KOPT-K1 (cell line): ENCODE measurements around the gene DGAT2.

Source experiments
- H3K27ac ChIP-seq: fragments of 200-600 bp; sonication (generic); 2 replicates; pipeline ENCODE4 v1.5.1; 2016; ENCODE audit warnings: antibody characterized with exemption, mild to moderate bottlenecking, low read depth, low read length; ENCODE audit not compliant: poor library complexity, severe bottlenecking
- H3K36me3 ChIP-seq: fragments of 200-600 bp; sonication (generic); 2 replicates; pipeline ENCODE4 v1.5.1; 2017; ENCODE audit warnings: antibody characterized with exemption, mild to moderate bottlenecking, low read length, moderate library complexity; ENCODE audit not compliant: insufficient read depth
- H3K9me3 ChIP-seq: fragments of 200-600 bp; sonication (generic); 2 replicates; pipeline ENCODE4 v1.5.1; 2017; ENCODE audit warnings: antibody characterized with exemption, low read length, mild to moderate bottlenecking; ENCODE audit not compliant: insufficient read depth, poor library complexity, severe bottlenecking

Gene DGAT2

GRCh38 chr11:75797792-75798191 lies 29.2 kb downstream of the DGAT2 start:
- H3K9me3 ChIP-seq = no peaks in the 10 kb centered on the region
- no peaks in the 10 kb centered on the region for H3K36me3 ChIP-seq
- H3K27ac ChIP-seq = no peak overlapping the region

GRCh38 chr11:75800136-75800675 lies 31.6 kb downstream of the DGAT2 start:
- Histone ChIP-seq H3K9me3 (no peaks in the 10 kb centered on the region), H3K27ac (no peak overlapping the region), H3K36me3 (no peaks in the 10 kb centered on the region)

- H3K27ac ChIP-seq = peak overlapping the region; percentile 46
- no peaks in the 10 kb centered on the region for H3K9me3 ChIP-seq
- H3K36me3 ChIP-seq = no peaks in the 10 kb centered on the region
Observed at GRCh38 chr11:75800728-75801361, 32.3 kb downstream of the DGAT2 start.

GRCh38 chr11:75801362-75802020 lies 32.9 kb downstream of the DGAT2 start:
- H3K9me3 ChIP-seq = no peaks in the 10 kb centered on the region
- peak overlapping the region; percentile 46 for H3K27ac ChIP-seq

GRCh38 chr11:75802021-75802912 lies 33.7 kb downstream of the DGAT2 start:
- H3K9me3 ChIP-seq = no peaks in the 10 kb centered on the region
- peak overlapping the region; percentile 46 for H3K27ac ChIP-seq
- H3K36me3 ChIP-seq = no peaks in the 10 kb centered on the region

More at GRCh38 chr11:75801362-75802020, 32.9 kb downstream of the DGAT2 start:
- no peaks in the 10 kb centered on the region for H3K36me3 ChIP-seq

- no peaks in the 10 kb centered on the region for H3K36me3 ChIP-seq
Observed at GRCh38 chr11:75802913-75803820, 34.6 kb downstream of the DGAT2 start.

GRCh38 chr11:75809111-75809510 lies 40.5 kb downstream of the DGAT2 start:
- Histone ChIP-seq H3K27ac (no peak overlapping the region), H3K36me3 (no peaks in the 10 kb centered on the region), H3K9me3 (no peaks in the 10 kb centered on the region)

More at GRCh38 chr11:75802913-75803820, 34.6 kb downstream of the DGAT2 start:
- Histone ChIP-seq H3K9me3 (no peaks in the 10 kb centered on the region), H3K27ac (no peak overlapping the region)

GRCh38 chr11:75809991-75810390 lies 41.4 kb downstream of the DGAT2 start:
- no peaks in the 10 kb centered on the region for H3K36me3 ChIP-seq
- H3K27ac ChIP-seq = no peak overlapping the region
- no peaks in the 10 kb centered on the region for H3K9me3 ChIP-seq

- Histone ChIP-seq H3K9me3 (no peaks in the 10 kb centered on the region), H3K27ac (no peak overlapping the region), H3K36me3 (no peaks in the 10 kb centered on the region)
Observed at GRCh38 chr11:75810637-75811390, 42.2 kb downstream of the DGAT2 start.

- no peak overlapping the region for H3K27ac ChIP-seq
- no peaks in the 10 kb centered on the region for H3K36me3 ChIP-seq
- H3K9me3 ChIP-seq = no peaks in the 10 kb centered on the region
Observed at GRCh38 chr11:75811485-75811884, 42.9 kb downstream of the DGAT2 start.

GRCh38 chr11:75812542-75813040 lies 44.0 kb downstream of the DGAT2 start:
- Histone ChIP-seq H3K27ac (no peak overlapping the region), H3K36me3 (no peaks in the 10 kb centered on the region), H3K9me3 (no peaks in the 10 kb centered on the region)

GRCh38 chr11:75813124-75813523 lies 44.5 kb downstream of the DGAT2 start:
- no peaks in the 10 kb centered on the region for H3K9me3 ChIP-seq
- no peak overlapping the region for H3K27ac ChIP-seq
- no peaks in the 10 kb centered on the region for H3K36me3 ChIP-seq

- Histone ChIP-seq H3K9me3 (no peaks in the 10 kb centered on the region), H3K27ac (no peak overlapping the region), H3K36me3 (no peaks in the 10 kb centered on the region)
Observed at GRCh38 chr11:75813622-75814039, 45.1 kb downstream of the DGAT2 start.

GRCh38 chr11:75814363-75814676 lies 45.7 kb downstream of the DGAT2 start:
- H3K27ac ChIP-seq = peak overlapping the region; percentile 70

More at GRCh38 chr11:75814363-75814676, 45.7 kb downstream of the DGAT2 start:
- Histone ChIP-seq H3K36me3 (no peaks in the 10 kb centered on the region), H3K9me3 (no peaks in the 10 kb centered on the region)
